ENCODE data around the gene RCE1.
A peak's percentile ranks its signal among the peaks of the same experiment; 100 is the strongest.

Gene RCE1

GRCh38 chr11:66842501-66842895 is 743 bp upstream of the RCE1 start:
- no peak for DNase-seq
- H2AFZ ChIP-seq (ENCODE audit: low read depth, low read length) = peak overlapping the region; percentile 79
- TF ChIP-seq CTCF (IDR thresholded peaks at IDR 0.05; ENCODE audit: borderline replicate concordance, extremely low read depth, low read length, poor library complexity, severe bottlenecking) = no peak
- no peak for TF ChIP-seq EZH2 (IDR thresholded peaks at IDR 0.05; ENCODE audit: borderline replicate concordance, low read depth, low read length, severe bottlenecking)
- H3K4me3 ChIP-seq (ENCODE audit: low read depth in 1 of 2, low read length in 2 of 2) = peak overlapping the region; percentile 77 to 82
- peaks cover 70% of the 10 kb centered on the region for H3K36me3 ChIP-seq (ENCODE audit: insufficient read depth, low read length)
- peak; percentile 7; the same call in 2 of the 3 replicates for ATAC-seq (ENCODE audit: insufficient read depth, low read depth)
- H3K79me2 ChIP-seq (ENCODE audit: insufficient read depth, low read length) = peaks cover 60% of the 10 kb centered on the region
- no peaks in the 10 kb centered on the region for H3K9me3 ChIP-seq (ENCODE audit: insufficient read depth, low read length, severe bottlenecking)
- peaks cover 40% of the 10 kb centered on the region for H3K4me1 ChIP-seq (ENCODE audit: insufficient read depth, low read length)
- peaks cover 45% of the 10 kb centered on the region for H4K20me1 ChIP-seq (ENCODE audit: insufficient read depth, low read length)
- peak overlapping the region; percentile 97 for H3K9ac ChIP-seq (ENCODE audit: low read depth, low read length)
- peak overlapping the region; percentile 97 for H3K4me2 ChIP-seq (ENCODE audit: insufficient read depth, low read length)
- no peaks in the 10 kb centered on the region for H3K27me3 ChIP-seq (ENCODE audit: insufficient read depth, low read length, poor library complexity)
- H3K27ac ChIP-seq (ENCODE audit: low read length) = peak overlapping the region; percentile 95

- Histone ChIP-seq H3K4me3 (ENCODE audit: low read depth in 1 of 2, low read length in 2 of 2) (peak overlapping the region; percentile 77 to 82), H3K4me1 (ENCODE audit: insufficient read depth, low read length) (peaks cover 40% of the 10 kb centered on the region), H3K9ac (ENCODE audit: low read depth, low read length) (peak overlapping the region; percentile 97), H3K9me3 (ENCODE audit: insufficient read depth, low read length, severe bottlenecking) (no peaks in the 10 kb centered on the region), H2AFZ (ENCODE audit: low read depth, low read length) (peak overlapping the region; percentile 76), H3K36me3 (ENCODE audit: insufficient read depth, low read length) (peaks cover 73% of the 10 kb centered on the region), H3K4me2 (ENCODE audit: insufficient read depth, low read length) (peak overlapping the region; percentile 84), H3K27me3 (ENCODE audit: insufficient read depth, low read length, poor library complexity) (no peaks in the 10 kb centered on the region), H3K27ac (ENCODE audit: low read length) (peak overlapping the region; percentile 95), H3K79me2 (ENCODE audit: insufficient read depth, low read length) (peaks cover 59% of the 10 kb centered on the region), H4K20me1 (ENCODE audit: insufficient read depth, low read length) (peaks cover 41% of the 10 kb centered on the region)
- TF ChIP-seq EZH2 (IDR thresholded peaks at IDR 0.05; ENCODE audit: borderline replicate concordance, low read depth, low read length, severe bottlenecking) = no peak
- TF ChIP-seq CTCF (IDR thresholded peaks at IDR 0.05; ENCODE audit: borderline replicate concordance, extremely low read depth, low read length, poor library complexity, severe bottlenecking) = no peak
- DNase-seq (no peak), ATAC-seq (ENCODE audit: insufficient read depth, low read depth) (no peak)
Observed at GRCh38 chr11:66843776-66844495, 695 bp downstream of the RCE1 start.

- H3K36me3 ChIP-seq (ENCODE audit: insufficient read depth, low read length) = peaks cover 74% of the 10 kb centered on the region
- DNase-seq (no peak), ATAC-seq (ENCODE audit: insufficient read depth, low read depth) (no peak)
- peaks cover 54% of the 10 kb centered on the region for H3K79me2 ChIP-seq (ENCODE audit: insufficient read depth, low read length)
- H3K27ac ChIP-seq (ENCODE audit: low read length) = peak overlapping the region; percentile 95; the same call in 1 of the 2 replicates
- H3K4me1 ChIP-seq (ENCODE audit: insufficient read depth, low read length) = peaks cover 40% of the 10 kb centered on the region
- H3K4me3 ChIP-seq (ENCODE audit: low read depth in 1 of 2, low read length in 2 of 2) = peak overlapping the region; percentile 77 to 82; a peak in 3 of 4 replicates
- no peaks in the 10 kb centered on the region for H3K9me3 ChIP-seq (ENCODE audit: insufficient read depth, low read length, severe bottlenecking)
- H2AFZ ChIP-seq (ENCODE audit: low read depth, low read length) = no peak overlapping the region
- H3K4me2 ChIP-seq (ENCODE audit: insufficient read depth, low read length) = peak overlapping the region; percentile 84
- TF ChIP-seq EZH2 (IDR thresholded peaks at IDR 0.05; ENCODE audit: borderline replicate concordance, low read depth, low read length, severe bottlenecking) (no peak), CTCF (IDR thresholded peaks at IDR 0.05; ENCODE audit: borderline replicate concordance, extremely low read depth, low read length, poor library complexity, severe bottlenecking) (no peak)
- H3K27me3 ChIP-seq (ENCODE audit: insufficient read depth, low read length, poor library complexity) = no peaks in the 10 kb centered on the region
- H3K9ac ChIP-seq (ENCODE audit: low read depth, low read length) = peak overlapping the region; percentile 97
- peaks cover 36% of the 10 kb centered on the region for H4K20me1 ChIP-seq (ENCODE audit: insufficient read depth, low read length)
Observed at GRCh38 chr11:66844496-66845142, 1.4 kb downstream of the RCE1 start.

Measured in DND-41 (cell line).